SU-DHL-6 (cell line): ENCODE data around the gene KCNE5.

Experiments
- H2AFZ ChIP-seq: fragments of 200-600 bp; sonication (generic); 2 replicates; pipeline ENCODE4 v1.6.1; 2014; ENCODE audit warnings: low read depth, mild to moderate bottlenecking, moderate library complexity, mixed read lengths, antibody characterized with exemption, low read length; ENCODE audit not compliant: severe bottlenecking
- H3F3A ChIP-seq: fragments of 200-600 bp; shearing (Covaris generic); 2 replicates; pipeline ENCODE4 v1.6.0; 2016; ENCODE audit warnings: antibody characterized with exemption, mild to moderate bottlenecking; ENCODE audit not compliant: insufficient read depth
- H3K27ac ChIP-seq: fragments of 200-600 bp; sonication (generic); 2 replicates; pipeline ENCODE4 v1.5.1; 2016; ENCODE audit warnings: low read depth, mild to moderate bottlenecking, low read length, moderate library complexity, mixed read lengths
- H3K27me3 ChIP-seq: fragments of 200-600 bp; sonication (generic), shearing (Covaris generic); 2 replicates; pipeline ENCODE4 v1.6.0; 2014; ENCODE audit warnings: mild to moderate bottlenecking, low read length
- H3K36me3 ChIP-seq: fragments of 200-600 bp; sonication (generic); 2 replicates; pipeline ENCODE4 v1.6.1; 2014; ENCODE audit warnings: mild to moderate bottlenecking, low read length, mixed read lengths
- H3K4me2 ChIP-seq: fragments of 300-600, 200-600 bp; shearing (Covaris generic), sonication (generic); 2 replicates; pipeline ENCODE4 v1.6.0; 2014; ENCODE audit warnings: low read length, low read depth, mild to moderate bottlenecking; ENCODE audit not compliant: poor library complexity, severe bottlenecking
- H3K4me3 ChIP-seq: fragments of 200-600 bp; sonication (generic); 2 replicates; pipeline ENCODE4 v1.5.1; 2014; ENCODE audit warnings: antibody characterized with exemption, low read length, mild to moderate bottlenecking, mixed read lengths; ENCODE audit not compliant: insufficient read depth, poor library complexity, severe bottlenecking
- H3K79me2 ChIP-seq: fragments of 200-600 bp; sonication (generic); 2 replicates; pipeline ENCODE4 v1.6.1; 2014; ENCODE audit warnings: mild to moderate bottlenecking, low read length, moderate library complexity; ENCODE audit not compliant: insufficient read depth
- H3K9ac ChIP-seq: fragments of 200-600 bp; sonication (generic); 2 replicates; pipeline ENCODE4 v1.7.0; 2014; ENCODE audit warnings: mild to moderate bottlenecking, low read length
- H3K9me2 ChIP-seq: fragments of 200-600 bp; sonication (generic); replicated peaks from 2 replicates; pipeline ENCODE4 v1.6.1; 2014; ENCODE audit warnings: low read length; ENCODE audit not compliant: insufficient read depth
- H3K9me3 ChIP-seq: fragments of 200-600 bp; sonication (generic); 2 replicates; pipeline ENCODE4 v1.6.1; 2014; ENCODE audit warnings: low read length, mixed read lengths; ENCODE audit not compliant: insufficient read depth
- H4K20me1 ChIP-seq: fragments of 200-600 bp; sonication (generic); 2 replicates; pipeline ENCODE4 v1.6.1; 2014; ENCODE audit warnings: low read depth, mild to moderate bottlenecking, antibody characterized with exemption, low read length, moderate library complexity, mixed read lengths
- CTCF ChIP-seq: fragments of 200-600 bp; sonication (generic); IDR thresholded peaks from one replicate; pipeline ENCODE4 v1.5.1; 2017; ENCODE audit warnings: antibody characterized with exemption, mild to moderate bottlenecking, low read length, moderate library complexity; ENCODE audit not compliant: insufficient read depth, poor library complexity, severe bottlenecking
- EZH2phosphoT487 ChIP-seq: fragments of 200-600 bp; sonication (generic), shearing (Covaris generic); conservative IDR thresholded peaks from 2 replicates; pipeline ENCODE4 v1.6.1; 2018; ENCODE audit warnings: mild to moderate bottlenecking, antibody characterized with exemption, low read length, moderate library complexity, mixed read lengths

KCNE5 gene

GRCh38 chrX:109600237-109600651 lies 24.7 kb downstream of the KCNE5 start:
- no peak overlapping the region for H3K4me2 ChIP-seq
- H3K9ac ChIP-seq, result no peak overlapping the region
- no peak for TF ChIP-seq EZH2phosphoT487
- TF ChIP-seq CTCF, result no peak
- no peaks in the 10 kb centered on the region for H3K27me3 ChIP-seq
- H4K20me1 ChIP-seq, result no peaks in the 10 kb centered on the region
- H3K9me3 ChIP-seq, result no peaks in the 10 kb centered on the region
- H3K27ac ChIP-seq, result no peak overlapping the region
- H3K4me3 ChIP-seq, result no peak overlapping the region
- no peaks in the 10 kb centered on the region for H3F3A ChIP-seq
- H2AFZ ChIP-seq, result no peak overlapping the region
- no peaks in the 10 kb centered on the region for H3K79me2 ChIP-seq
- H3K9me2 ChIP-seq, result no peaks in the 10 kb centered on the region
- H3K36me3 ChIP-seq, result no peaks in the 10 kb centered on the region

- no peaks in the 10 kb centered on the region for H3K27me3 ChIP-seq
- no peaks in the 10 kb centered on the region for H3F3A ChIP-seq
- no peak overlapping the region for H3K27ac ChIP-seq
- no peak for TF ChIP-seq EZH2phosphoT487
- no peak for TF ChIP-seq CTCF
- no peak overlapping the region for H3K9ac ChIP-seq
- H3K79me2 ChIP-seq, result no peaks in the 10 kb centered on the region
- H3K9me2 ChIP-seq, result no peaks in the 10 kb centered on the region
- H3K9me3 ChIP-seq, result no peaks in the 10 kb centered on the region
- no peaks in the 10 kb centered on the region for H3K36me3 ChIP-seq
- H4K20me1 ChIP-seq, result no peaks in the 10 kb centered on the region
- H2AFZ ChIP-seq, result no peak overlapping the region
- H3K4me3 ChIP-seq, result no peak overlapping the region
- H3K4me2 ChIP-seq, result no peak overlapping the region
Observed at GRCh38 chrX:109596015-109596414, 29.0 kb downstream of the KCNE5 start.

GRCh38 chrX:109590176-109590575 lies 34.8 kb downstream of the KCNE5 start:
- no peak overlapping the region for H3K4me2 ChIP-seq
- no peaks in the 10 kb centered on the region for H3K79me2 ChIP-seq
- no peak overlapping the region for H3K9ac ChIP-seq
- no peaks in the 10 kb centered on the region for H3K36me3 ChIP-seq
- H2AFZ ChIP-seq, result no peak overlapping the region
- no peaks in the 10 kb centered on the region for H3F3A ChIP-seq
- no peaks in the 10 kb centered on the region for H3K9me3 ChIP-seq
- no peak overlapping the region for H3K4me3 ChIP-seq
- H3K9me2 ChIP-seq, result no peaks in the 10 kb centered on the region
- H3K27me3 ChIP-seq, result no peaks in the 10 kb centered on the region
- H4K20me1 ChIP-seq, result no peaks in the 10 kb centered on the region
- no peak overlapping the region for H3K27ac ChIP-seq
- no peak for TF ChIP-seq CTCF
- TF ChIP-seq EZH2phosphoT487, result no peak

- no peak overlapping the region for H3K4me2 ChIP-seq
- no peaks in the 10 kb centered on the region for H4K20me1 ChIP-seq
- H3F3A ChIP-seq, result no peaks in the 10 kb centered on the region
- no peaks in the 10 kb centered on the region for H3K36me3 ChIP-seq
- H3K27me3 ChIP-seq, result no peaks in the 10 kb centered on the region
- no peaks in the 10 kb centered on the region for H3K79me2 ChIP-seq
- no peak overlapping the region for H3K27ac ChIP-seq
- H3K9ac ChIP-seq, result no peak overlapping the region
- H3K9me2 ChIP-seq, result no peaks in the 10 kb centered on the region
- no peaks in the 10 kb centered on the region for H3K9me3 ChIP-seq
- TF ChIP-seq EZH2phosphoT487, result no peak
- TF ChIP-seq CTCF, result no peak
- no peak overlapping the region for H3K4me3 ChIP-seq
- no peak overlapping the region for H2AFZ ChIP-seq
Observed at GRCh38 chrX:109585488-109585887, 39.5 kb downstream of the KCNE5 start.
